ENCODE results near the gene TST. TPM values are rescaled to one million over a fixed set of nuclear protein-coding genes. Genes with fewer than 3 reads are reported as not detected.

The TST gene
- total and polyA plus RNA-seq, 9 of the 15 experiments (the other 6 are each of a cell fraction or from before 2014, with no cell fraction given) = 1.4 to 26.9 (median 12.4) TPM

GRCh38 chr22:37010174-37010573 lies 9.1 kb downstream of the TST start:
- no peak overlapping the region for H2AFZ ChIP-seq (ENCODE audit: low read depth, low read length)
- BruUV-seq (replicated peaks) = no TSS peak
- WGBS (ENCODE audit: insufficient coverage, low coverage, missing lambda C conversion rate) = 0% methylated on average over 2 of the region's 4 CpGs
- no peaks in the 10 kb centered on the region; the same call in 2 of the 3 replicates for H3K79me2 ChIP-seq (ENCODE audit: control insufficient read depth, insufficient read depth, low read length)
- H3K27me3 ChIP-seq (ENCODE audit: control insufficient read depth in 2 of 2, insufficient read depth in 2 of 2, low read length in 2 of 2) = peaks cover 2 to 10% of the 10 kb centered on the region in 2 experiments; a peak in 1 of 5 replicates
- H4K20me1 ChIP-seq (replicated peaks; ENCODE audit: control insufficient read depth, insufficient read depth, low read length) = peaks cover 5% of the 10 kb centered on the region
- H3K27ac ChIP-seq (ENCODE audit: extremely low read depth, low read depth, low read length) = no peak overlapping the region
- POLR2A ChIA-PET = interaction anchor here (1.2 kb wide), 2 partner anchors 12 to 16 kb away, joined by 3 to 4 read pairs; no protein-coding TSS in a partner anchor
- no peak overlapping the region for H3K9ac ChIP-seq (ENCODE audit: insufficient read depth in 1 of 2, low read depth in 2 of 2, low read length in 2 of 2)
- CTCF ChIA-PET (ENCODE audit: low intra/inter-chr PET ratio) = no interaction called here
- H3K4me2 ChIP-seq (ENCODE audit: insufficient read depth, low read length) = no peak overlapping the region
- intact Hi-C loops (cut with micrococcal nuclease) (no loop called here), in situ Hi-C loops (cut with MboI) (no loop called here)
- DNase-seq (ENCODE audit: extremely low read depth in 1 of 4, low spot score in 3 of 4) = no peak
- peaks cover 2% of the 10 kb centered on the region for H3K9me1 ChIP-seq (ENCODE audit: control insufficient read depth, insufficient read depth, low read length)
- ATAC-seq = no peak
- peaks cover 12 to 13% of the 10 kb centered on the region in 2 experiments; a peak in 4 of 5 replicates for H3K4me1 ChIP-seq (replicated peaks in 1 of 2; ENCODE audit: control insufficient read depth in 2 of 2, insufficient read depth in 2 of 2, low read length in 2 of 2)
- no peaks in the 10 kb centered on the region for H3K9me3 ChIP-seq (replicated peaks; ENCODE audit: control insufficient read depth, insufficient read depth, low read depth, low read length)
- no peak for FAIRE-seq
- no peak overlapping the region for H3K4me3 ChIP-seq
- no peaks in the 10 kb centered on the region for H3K36me3 ChIP-seq (ENCODE audit: control insufficient read depth, insufficient read depth, low read length)
- no peak for TF ChIP-seq HDAC8 (tag; IDR thresholded peaks at IDR 0.05)
- no peak for TF ChIP-seq SMAD1 (IDR thresholded peaks at IDR 0.05; ENCODE audit: low read depth, low read length, partially characterized antibody)
- no peak for TF ChIP-seq MAFK (IDR thresholded peaks at IDR 0.05; ENCODE audit: low read length)
- TF ChIP-seq, protein P1, sequence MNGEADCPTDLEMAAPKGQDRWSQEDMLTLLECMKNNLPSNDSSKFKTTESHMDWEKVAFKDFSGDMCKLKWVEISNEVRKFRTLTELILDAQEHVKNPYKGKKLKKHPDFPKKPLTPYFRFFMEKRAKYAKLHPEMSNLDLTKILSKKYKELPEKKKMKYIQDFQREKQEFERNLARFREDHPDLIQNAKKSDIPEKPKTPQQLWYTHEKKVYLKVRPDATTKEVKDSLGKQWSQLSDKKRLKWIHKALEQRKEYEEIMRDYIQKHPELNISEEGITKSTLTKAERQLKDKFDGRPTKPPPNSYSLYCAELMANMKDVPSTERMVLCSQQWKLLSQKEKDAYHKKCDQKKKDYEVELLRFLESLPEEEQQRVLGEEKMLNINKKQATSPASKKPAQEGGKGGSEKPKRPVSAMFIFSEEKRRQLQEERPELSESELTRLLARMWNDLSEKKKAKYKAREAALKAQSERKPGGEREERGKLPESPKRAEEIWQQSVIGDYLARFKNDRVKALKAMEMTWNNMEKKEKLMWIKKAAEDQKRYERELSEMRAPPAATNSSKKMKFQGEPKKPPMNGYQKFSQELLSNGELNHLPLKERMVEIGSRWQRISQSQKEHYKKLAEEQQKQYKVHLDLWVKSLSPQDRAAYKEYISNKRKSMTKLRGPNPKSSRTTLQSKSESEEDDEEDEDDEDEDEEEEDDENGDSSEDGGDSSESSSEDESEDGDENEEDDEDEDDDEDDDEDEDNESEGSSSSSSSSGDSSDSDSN (IDR thresholded peaks at IDR 0.05; ENCODE audit: borderline replicate concordance in 1 of 2, low read depth in 2 of 2, low read length in 2 of 2) = no peak
- TF ChIP-seq ZMIZ1 (IDR thresholded peaks at IDR 0.05; ENCODE audit: low read depth in 2 of 2, low read length in 2 of 2) = no peak
- no peak for TF ChIP-seq KLF13 (tag; IDR thresholded peaks at IDR 0.05; ENCODE audit: borderline replicate concordance, low read depth)
- no peak for TF ChIP-seq FOXO4 (CRISPR knock-in tag; IDR thresholded peaks at IDR 0.05)
- TF ChIP-seq, protein P2, sequence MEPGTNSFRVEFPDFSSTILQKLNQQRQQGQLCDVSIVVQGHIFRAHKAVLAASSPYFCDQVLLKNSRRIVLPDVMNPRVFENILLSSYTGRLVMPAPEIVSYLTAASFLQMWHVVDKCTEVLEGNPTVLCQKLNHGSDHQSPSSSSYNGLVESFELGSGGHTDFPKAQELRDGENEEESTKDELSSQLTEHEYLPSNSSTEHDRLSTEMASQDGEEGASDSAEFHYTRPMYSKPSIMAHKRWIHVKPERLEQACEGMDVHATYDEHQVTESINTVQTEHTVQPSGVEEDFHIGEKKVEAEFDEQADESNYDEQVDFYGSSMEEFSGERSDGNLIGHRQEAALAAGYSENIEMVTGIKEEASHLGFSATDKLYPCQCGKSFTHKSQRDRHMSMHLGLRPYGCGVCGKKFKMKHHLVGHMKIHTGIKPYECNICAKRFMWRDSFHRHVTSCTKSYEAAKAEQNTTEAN (CRISPR knock-in tag; IDR thresholded peaks at IDR 0.05) = no peak
- TF ChIP-seq ILK (tag; IDR thresholded peaks at IDR 0.05; ENCODE audit: borderline replicate concordance, low read depth) = no peak
- no peak for TF ChIP-seq GTF2F1 (IDR thresholded peaks at IDR 0.05; ENCODE audit: low read depth, low read length)
- TF ChIP-seq, protein P3, sequence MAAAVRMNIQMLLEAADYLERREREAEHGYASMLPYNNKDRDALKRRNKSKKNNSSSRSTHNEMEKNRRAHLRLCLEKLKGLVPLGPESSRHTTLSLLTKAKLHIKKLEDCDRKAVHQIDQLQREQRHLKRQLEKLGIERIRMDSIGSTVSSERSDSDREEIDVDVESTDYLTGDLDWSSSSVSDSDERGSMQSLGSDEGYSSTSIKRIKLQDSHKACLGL (CRISPR knock-in tag; IDR thresholded peaks at IDR 0.05; ENCODE audit: borderline replicate concordance, poor library complexity, severe bottlenecking) = no peak
- no peak for TF ChIP-seq RFX1 (IDR thresholded peaks at IDR 0.05)

Data from K562 (cell line).